WI38 (cell line): Measurements from ENCODE around the gene CCSER2.

Experiments
- H3K4me3 ChIP-seq: 2 replicates; pipeline ENCODE4 v1.5.1; 2011; ENCODE audit warnings: low read depth, mild to moderate bottlenecking, control low read depth, low read length
- TF ChIP-seq, protein P1 (sequence below): IDR thresholded peaks from 2 replicates; pipeline ENCODE4 v1.5.1; 2012; ENCODE audit warnings: low read depth, mild to moderate bottlenecking, control low read depth, low read length

Gene CCSER2

DNA sequence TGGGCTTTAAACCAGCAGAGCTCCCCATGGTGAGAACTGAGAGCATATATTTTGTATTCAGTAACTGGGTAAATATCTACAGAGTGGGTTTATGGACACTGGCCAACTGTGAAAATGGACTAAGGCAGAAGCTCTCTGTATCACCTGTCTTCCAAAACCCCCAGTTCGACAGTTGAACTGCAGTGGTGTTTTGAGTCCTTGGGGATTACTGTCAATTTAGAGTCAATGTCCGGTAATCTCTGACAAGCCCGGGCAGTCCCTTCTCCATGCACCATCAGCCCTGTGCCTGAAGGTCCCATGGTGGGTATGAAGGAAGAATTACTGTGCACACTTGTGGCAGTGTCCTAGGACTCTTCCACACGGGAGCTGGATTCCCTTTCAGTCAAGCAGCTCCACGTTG is 235.0 kb downstream of the CCSER2 start:
- TF ChIP-seq, protein P1, sequence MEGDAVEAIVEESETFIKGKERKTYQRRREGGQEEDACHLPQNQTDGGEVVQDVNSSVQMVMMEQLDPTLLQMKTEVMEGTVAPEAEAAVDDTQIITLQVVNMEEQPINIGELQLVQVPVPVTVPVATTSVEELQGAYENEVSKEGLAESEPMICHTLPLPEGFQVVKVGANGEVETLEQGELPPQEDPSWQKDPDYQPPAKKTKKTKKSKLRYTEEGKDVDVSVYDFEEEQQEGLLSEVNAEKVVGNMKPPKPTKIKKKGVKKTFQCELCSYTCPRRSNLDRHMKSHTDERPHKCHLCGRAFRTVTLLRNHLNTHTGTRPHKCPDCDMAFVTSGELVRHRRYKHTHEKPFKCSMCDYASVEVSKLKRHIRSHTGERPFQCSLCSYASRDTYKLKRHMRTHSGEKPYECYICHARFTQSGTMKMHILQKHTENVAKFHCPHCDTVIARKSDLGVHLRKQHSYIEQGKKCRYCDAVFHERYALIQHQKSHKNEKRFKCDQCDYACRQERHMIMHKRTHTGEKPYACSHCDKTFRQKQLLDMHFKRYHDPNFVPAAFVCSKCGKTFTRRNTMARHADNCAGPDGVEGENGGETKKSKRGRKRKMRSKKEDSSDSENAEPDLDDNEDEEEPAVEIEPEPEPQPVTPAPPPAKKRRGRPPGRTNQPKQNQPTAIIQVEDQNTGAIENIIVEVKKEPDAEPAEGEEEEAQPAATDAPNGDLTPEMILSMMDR: no peak
- H3K4me3 ChIP-seq: no peak overlapping the region

DNA sequence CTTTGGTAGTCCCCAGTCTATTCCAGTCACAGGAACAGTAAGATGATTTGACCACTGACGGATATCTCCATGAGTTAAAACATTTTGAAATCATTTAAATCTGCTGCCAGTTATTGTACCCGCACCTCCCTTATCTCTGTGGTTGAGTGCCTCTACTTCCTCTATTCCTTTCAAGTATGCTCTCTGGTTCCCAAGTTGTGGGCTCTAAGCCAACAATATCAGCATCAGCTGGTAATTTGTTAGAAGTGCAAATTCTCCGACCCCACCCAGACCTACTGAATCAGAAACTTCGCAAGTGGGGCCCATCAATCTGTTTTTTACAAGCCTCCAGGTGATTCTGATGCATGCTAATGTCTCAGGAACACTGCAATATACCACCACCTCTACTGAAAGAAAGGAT is 235.5 kb downstream of the CCSER2 start:
- H3K4me3 ChIP-seq: no peak overlapping the region
- TF ChIP-seq, protein P1: no peak

DNA sequence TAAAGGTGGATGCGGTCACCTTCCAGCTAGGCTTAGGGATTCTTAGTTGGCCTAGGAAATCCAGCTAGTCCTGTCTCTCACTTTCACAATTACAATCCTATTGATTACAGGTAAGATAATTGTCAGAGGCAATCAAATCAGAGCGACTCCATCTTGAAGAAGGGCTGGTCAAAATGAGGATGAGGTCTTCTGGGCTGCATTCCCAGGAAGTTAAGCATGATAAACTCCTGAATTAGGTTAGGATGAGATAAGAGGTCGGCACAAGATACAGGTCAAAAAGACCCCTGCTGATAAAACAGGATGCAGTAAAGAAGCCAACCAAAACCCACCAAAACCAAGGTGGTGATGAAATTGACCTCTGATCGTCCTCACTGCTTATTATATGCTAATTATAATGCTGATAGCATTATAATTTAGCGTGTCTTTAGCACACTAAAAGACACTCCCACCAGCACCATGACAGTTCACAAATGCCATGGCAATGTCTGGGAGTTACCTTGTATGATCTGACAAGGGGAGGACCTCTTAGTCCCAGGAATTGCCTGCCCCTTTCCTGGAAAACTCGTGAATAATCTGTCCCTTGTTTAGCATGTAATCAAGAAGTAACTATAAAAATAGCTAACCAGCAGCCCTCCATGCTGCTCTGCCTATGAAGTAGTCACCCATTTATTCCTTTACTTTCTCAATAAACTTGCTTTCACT is 237.6 kb downstream of the CCSER2 start:
- TF ChIP-seq, protein P1: no peak
- no peak overlapping the region for H3K4me3 ChIP-seq

DNA sequence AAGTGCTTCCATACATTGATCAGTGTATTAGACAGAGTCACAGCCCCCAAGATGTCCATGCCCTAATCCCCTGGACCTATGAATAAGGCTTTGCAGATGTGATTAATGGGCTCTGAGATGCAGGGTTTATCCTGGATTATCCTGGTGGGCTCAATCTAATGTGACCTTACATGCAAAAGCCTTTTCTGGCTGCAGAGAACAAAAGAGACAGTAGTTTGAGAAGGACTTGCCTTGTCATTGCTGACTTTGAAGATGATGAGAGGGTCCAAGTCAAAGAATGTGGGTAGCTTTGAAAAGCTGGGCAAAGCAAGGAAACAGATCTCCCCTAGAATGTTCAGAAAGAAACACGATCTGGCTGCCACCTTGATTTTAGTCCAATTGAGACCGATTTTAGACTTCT is 238.7 kb downstream of the CCSER2 start:
- no peak overlapping the region for H3K4me3 ChIP-seq
- TF ChIP-seq, protein P1: no peak
